Suprapubic skin (tissue), 4 donors: ENCODE measurements around the gene MTHFSD.

Experiments used
- CTCF ChIP-seq, 2 donors: fragments of 200-600 bp in 1 of 2; fragments of 450-650 bp in 1 of 2; sonication (generic) in 1 of 2; IDR thresholded peaks; one replicate each; pipeline ENCODE4 v1.5.1; 2016 to 2019; ENCODE audit warnings: antibody characterized with exemption in 2 of 2, mild to moderate bottlenecking in 1 of 2, moderate library complexity in 1 of 2
- EP300 ChIP-seq: sonication (generic); formaldehyde crosslinking; IDR thresholded peaks from one replicate; pipeline ENCODE4 v1.6.1; 2017; ENCODE audit warnings: antibody characterized with exemption
- POLR2A ChIP-seq, 2 donors: fragments of 450-650 bp; IDR thresholded peaks; one replicate each; pipeline ENCODE4 v1.6.1; 2017; ENCODE audit warnings: antibody characterized with exemption in 2 of 2, mild to moderate bottlenecking in 2 of 2, moderate library complexity in 2 of 2
- POLR2AphosphoS5 ChIP-seq, 3 donors: sonication (generic); formaldehyde crosslinking; IDR thresholded peaks; one replicate each; pipeline ENCODE4 v1.6.1; 2017; ENCODE audit warnings: antibody characterized with exemption in 3 of 3

GRCh38 chr16:86554917-86555703 is at the start of gene MTHFSD:
- peak in 1 of 2 donors; percentile 59 for TF ChIP-seq POLR2A (IDR thresholded peaks at IDR 0.05)
- no peak for TF ChIP-seq CTCF (IDR thresholded peaks at IDR 0.05)
- TF ChIP-seq POLR2AphosphoS5 (IDR thresholded peaks at IDR 0.05): peak in 1 of 3 donors; percentile 64
- TF ChIP-seq EP300: no peak
